HL-60 (cell line): ENCODE data around the gene MXD4.
"Not testable (repeated sequence)": the region's sequence is repeated elsewhere in the genome, so short reads cannot be mapped to it uniquely, and the experiment has no call there.

ENCODE experiments used
- DNase-seq, 2 experiments: peaks; one replicate each; pipeline ENCODE4 v3.0.0-alpha.2; 2010 to 2020; ENCODE audit warnings: low read depth in 1 of 2, low spot score in 1 of 2
- H3K27ac ChIP-seq: fragments of 250-450 bp; sonication (Bioruptor Pico); replicated peaks from 2 replicates; pipeline ENCODE4 v1.5.1; 2020; ENCODE audit warnings: mild to moderate bottlenecking, moderate library complexity
- H3K27me3 ChIP-seq: fragments of 250-450 bp; sonication (Bioruptor Pico); 2 replicates; pipeline ENCODE4 v1.5.1; 2021; ENCODE audit warnings: mild to moderate bottlenecking, moderate library complexity; ENCODE audit not compliant: insufficient read depth, poor library complexity, severe bottlenecking
- H3K4me3 ChIP-seq: replicated peaks from 2 replicates; pipeline ENCODE4 v1.5.1; 2011; ENCODE audit warnings: mild to moderate bottlenecking, control low read depth, low read length; ENCODE audit not compliant: insufficient read depth
- GABPA ChIP-seq: IDR thresholded peaks from 2 replicates; pipeline ENCODE4 v1.6.1; 2012; ENCODE audit warnings: low read depth
- POLR2AphosphoS5 ChIP-seq: IDR thresholded peaks from 2 replicates; pipeline ENCODE4 v1.6.1; 2012; ENCODE audit warnings: low read depth
- SPI1 ChIP-seq: IDR thresholded peaks from 2 replicates; pipeline ENCODE4 v1.6.1; 2012; ENCODE audit warnings: low read depth, mild to moderate bottlenecking, borderline replicate concordance
- TF ChIP-seq, protein P1 (sequence below): IDR thresholded peaks from one replicate; pipeline ENCODE4 v1.5.1; 2011; ENCODE audit warnings: low read length, control low read depth, inconsistent platforms; ENCODE audit not compliant: insufficient read depth
- TF ChIP-seq, protein P2 (sequence below): IDR thresholded peaks from 2 replicates; pipeline ENCODE4 v1.6.1; 2012; ENCODE audit warnings: low read depth; ENCODE audit not compliant: insufficient replicate concordance

MXD4 gene

DNA sequence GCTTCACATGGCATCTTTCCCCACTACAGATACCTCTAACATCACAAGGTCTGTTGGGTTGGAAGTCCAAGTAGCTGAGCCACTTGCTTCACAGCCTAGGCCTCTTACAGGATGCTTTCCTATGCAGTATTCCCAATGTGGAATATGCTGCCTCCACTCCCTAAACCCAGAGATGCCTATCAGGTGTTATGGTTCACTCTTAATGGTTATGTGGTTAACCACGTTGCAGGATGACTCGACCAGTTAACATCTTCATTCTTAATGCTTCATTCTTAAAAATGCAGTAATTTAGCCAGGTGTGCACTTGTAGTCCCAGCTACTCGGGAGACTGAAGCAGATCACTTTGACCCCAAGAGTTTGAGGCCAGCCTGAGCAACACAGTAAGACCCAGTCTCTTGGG, 44.2 kb downstream of the MXD4 start:
- DNase-seq, result no peak
- Histone ChIP-seq H3K4me3 (no peak overlapping the region), H3K27me3 (no peaks in the 10 kb centered on the region), H3K27ac (no peak overlapping the region)
- TF ChIP-seq SPI1 (no peak), POLR2AphosphoS5 (no peak), GABPA (no peak)
- TF ChIP-seq, protein P1, sequence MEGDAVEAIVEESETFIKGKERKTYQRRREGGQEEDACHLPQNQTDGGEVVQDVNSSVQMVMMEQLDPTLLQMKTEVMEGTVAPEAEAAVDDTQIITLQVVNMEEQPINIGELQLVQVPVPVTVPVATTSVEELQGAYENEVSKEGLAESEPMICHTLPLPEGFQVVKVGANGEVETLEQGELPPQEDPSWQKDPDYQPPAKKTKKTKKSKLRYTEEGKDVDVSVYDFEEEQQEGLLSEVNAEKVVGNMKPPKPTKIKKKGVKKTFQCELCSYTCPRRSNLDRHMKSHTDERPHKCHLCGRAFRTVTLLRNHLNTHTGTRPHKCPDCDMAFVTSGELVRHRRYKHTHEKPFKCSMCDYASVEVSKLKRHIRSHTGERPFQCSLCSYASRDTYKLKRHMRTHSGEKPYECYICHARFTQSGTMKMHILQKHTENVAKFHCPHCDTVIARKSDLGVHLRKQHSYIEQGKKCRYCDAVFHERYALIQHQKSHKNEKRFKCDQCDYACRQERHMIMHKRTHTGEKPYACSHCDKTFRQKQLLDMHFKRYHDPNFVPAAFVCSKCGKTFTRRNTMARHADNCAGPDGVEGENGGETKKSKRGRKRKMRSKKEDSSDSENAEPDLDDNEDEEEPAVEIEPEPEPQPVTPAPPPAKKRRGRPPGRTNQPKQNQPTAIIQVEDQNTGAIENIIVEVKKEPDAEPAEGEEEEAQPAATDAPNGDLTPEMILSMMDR, result no peak
- TF ChIP-seq, protein P2, sequence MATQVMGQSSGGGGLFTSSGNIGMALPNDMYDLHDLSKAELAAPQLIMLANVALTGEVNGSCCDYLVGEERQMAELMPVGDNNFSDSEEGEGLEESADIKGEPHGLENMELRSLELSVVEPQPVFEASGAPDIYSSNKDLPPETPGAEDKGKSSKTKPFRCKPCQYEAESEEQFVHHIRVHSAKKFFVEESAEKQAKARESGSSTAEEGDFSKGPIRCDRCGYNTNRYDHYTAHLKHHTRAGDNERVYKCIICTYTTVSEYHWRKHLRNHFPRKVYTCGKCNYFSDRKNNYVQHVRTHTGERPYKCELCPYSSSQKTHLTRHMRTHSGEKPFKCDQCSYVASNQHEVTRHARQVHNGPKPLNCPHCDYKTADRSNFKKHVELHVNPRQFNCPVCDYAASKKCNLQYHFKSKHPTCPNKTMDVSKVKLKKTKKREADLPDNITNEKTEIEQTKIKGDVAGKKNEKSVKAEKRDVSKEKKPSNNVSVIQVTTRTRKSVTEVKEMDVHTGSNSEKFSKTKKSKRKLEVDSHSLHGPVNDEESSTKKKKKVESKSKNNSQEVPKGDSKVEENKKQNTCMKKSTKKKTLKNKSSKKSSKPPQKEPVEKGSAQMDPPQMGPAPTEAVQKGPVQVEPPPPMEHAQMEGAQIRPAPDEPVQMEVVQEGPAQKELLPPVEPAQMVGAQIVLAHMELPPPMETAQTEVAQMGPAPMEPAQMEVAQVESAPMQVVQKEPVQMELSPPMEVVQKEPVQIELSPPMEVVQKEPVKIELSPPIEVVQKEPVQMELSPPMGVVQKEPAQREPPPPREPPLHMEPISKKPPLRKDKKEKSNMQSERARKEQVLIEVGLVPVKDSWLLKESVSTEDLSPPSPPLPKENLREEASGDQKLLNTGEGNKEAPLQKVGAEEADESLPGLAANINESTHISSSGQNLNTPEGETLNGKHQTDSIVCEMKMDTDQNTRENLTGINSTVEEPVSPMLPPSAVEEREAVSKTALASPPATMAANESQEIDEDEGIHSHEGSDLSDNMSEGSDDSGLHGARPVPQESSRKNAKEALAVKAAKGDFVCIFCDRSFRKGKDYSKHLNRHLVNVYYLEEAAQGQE, result no peak

DNA sequence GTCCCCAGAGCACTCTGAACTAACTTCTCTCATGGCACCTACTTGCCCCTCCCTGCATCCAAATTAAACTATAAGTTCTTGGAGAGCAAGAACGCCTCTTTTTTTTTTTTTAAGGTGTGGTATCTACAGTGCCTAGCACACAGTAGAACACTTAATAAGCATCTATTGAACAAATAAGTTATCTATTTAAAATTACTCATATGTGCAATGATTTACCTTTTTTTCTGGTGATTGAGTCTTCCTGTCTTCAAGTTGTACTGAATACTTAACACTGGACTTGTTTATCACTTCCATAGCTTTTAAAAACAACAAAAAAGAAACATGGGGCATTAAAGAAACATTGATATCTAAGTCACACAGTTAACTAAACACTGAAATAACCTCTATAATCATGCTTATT, 49.1 kb downstream of the MXD4 start:
- H3K27ac ChIP-seq, result no peak overlapping the region
- DNase-seq, result no peak
- TF ChIP-seq POLR2AphosphoS5, result no peak
- TF ChIP-seq, protein P2, result no peak
- no peak for TF ChIP-seq SPI1
- TF ChIP-seq, protein P1, result no peak
- no peak for TF ChIP-seq GABPA
- H3K4me3 ChIP-seq, result no peak overlapping the region
- no peaks in the 10 kb centered on the region for H3K27me3 ChIP-seq

DNA sequence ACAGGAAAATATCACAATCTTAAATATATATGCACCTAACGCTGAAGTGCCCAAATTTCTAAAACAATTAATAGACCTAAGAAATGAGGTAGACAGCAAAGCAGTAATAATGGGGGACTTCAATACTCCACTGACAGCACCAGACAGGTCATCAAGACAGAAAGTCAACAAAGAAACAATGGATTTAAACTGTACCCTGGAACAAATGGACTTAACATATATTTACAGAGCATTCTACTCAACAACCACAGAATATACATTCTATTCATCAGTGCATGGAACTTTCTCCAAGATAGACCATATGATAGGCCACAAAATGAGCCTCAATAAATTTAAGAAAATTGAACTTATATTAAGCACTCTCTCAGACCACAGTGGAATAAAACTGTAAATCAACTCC, 59.1 kb downstream of the MXD4 start:
- not testable (repeated sequence) for H3K27me3 ChIP-seq, H3K27ac ChIP-seq, H3K4me3 ChIP-seq, DNase-seq
